Ovary (tissue), 9 donors: ENCODE results near the gene TEN1. TPM values are rescaled to one million over a fixed set of nuclear protein-coding genes. Genes with fewer than 3 reads are reported as not detected.

ENCODE experiments used
- DNase-seq, 5 donors: peaks; one replicate each; pipeline ENCODE4 v3.0.0-alpha.2; 2019 to 2020
- H3K27ac ChIP-seq, 2 donors: fragments of 200-600 bp; one replicate each; pipeline versions ENCODE4 v1.5.1 to v1.8.0; 2019 to 2022
- H3K27me3 ChIP-seq: fragments of 200-600 bp; one replicate; pipeline ENCODE4 v1.8.0; 2022
- H3K36me3 ChIP-seq: fragments of 200-600 bp; sonication (generic); one replicate; pipeline ENCODE4 v1.5.1; 2019
- H3K4me1 ChIP-seq: one replicate; pipeline ENCODE4 v1.8.1; 2013; ENCODE audit warnings: mild to moderate bottlenecking, moderate library complexity; ENCODE audit not compliant: insufficient read depth
- H3K4me3 ChIP-seq: fragments of 200-600 bp; sonication (generic); one replicate; pipeline ENCODE4 v1.5.1; 2017
- H3K9me3 ChIP-seq, 2 donors: fragments of 200-600 bp in 1 of 2; sonication (generic) in 1 of 2; one replicate each; pipeline versions ENCODE4 v1.5.1 to v1.8.1; 2013 to 2019; ENCODE audit warnings: mild to moderate bottlenecking in 1 of 2, moderate library complexity in 1 of 2
- EP300 ChIP-seq: sonication (generic); formaldehyde crosslinking; IDR thresholded peaks from one replicate; pipeline ENCODE4 v1.6.1; 2017; ENCODE audit warnings: antibody characterized with exemption
- POLR2A ChIP-seq: fragments of 450-650 bp; IDR thresholded peaks from one replicate; pipeline ENCODE4 v1.6.1; 2017; ENCODE audit warnings: antibody characterized with exemption, mild to moderate bottlenecking, moderate library complexity
- WGBS, 3 donors: extraction: QIAGEN DNeasy Blood & Tissue Kit in 1 of 3; methylation state at CpG; one replicate each; pipeline versions ENCODE4 v1.1.5 to v1.1.7; 2013 to 2017; 5-methylcytosine and 5-hydroxymethylcytosine counted together
- intact Hi-C, 4 donors: fragments of 100-400 bp; cut with DNase I; formaldehyde crosslinking; loops; one replicate each; pipeline versions ENCODE4 v1.11.0 to v1.15.1; 2022 to 2023
- polyA plus RNA-seq, 2 donors: library from polyadenylated mRNA; stranded (reverse); fragments of 200-250 nt in 1 of 2; fragments of 350-450 nt in 1 of 2; fragmentation: Illumina TruSeq in 1 of 2; extraction: RNeasy Lipid Tissue Mini Kit (QIAGEN cat#74804) in 1 of 2; gene quantifications; one replicate each; pipeline ENCODE4 v1.2.3, GENCODE V29; 2013 to 2014
- total RNA-seq, 7 donors: library from RNA; depleted of rRNA in 2 of 7; stranded (reverse); fragments of >200 nt in 2 of 7; fragmentation: NEBNext Ultra II Directional in 3 of 7; extraction: Animal tissue kit (Norgen Biotek cat#: 25700) in 3 of 7; gene quantifications; one replicate each; pipeline versions ENCODE4 v1.1.0 to v1.2.4, GENCODE V29; 2016 to 2023
- TF ChIP-seq, protein P1 (sequence below), 3 donors: fragments of 450-650 bp in 2 of 3; fragments of 200-600 bp in 1 of 3; IDR thresholded peaks; one replicate each; pipeline versions ENCODE4 v1.5.1 to v1.8.0; 2016 to 2022; ENCODE audit warnings: antibody characterized with exemption in 3 of 3, mild to moderate bottlenecking in 1 of 3
- donor health status: DM: no; HTN: no; CAD: no; lungs with moderate emphysema.
- donor health status: DM: no; HTN: no; CAD: no.
- donor health status: Bipolar disorder and iron deficiency.
- donor health status: DM: yes; HTN: yes; CAD: no.
- donor health status: DM: no; HTN: no; CAD: no.
- donor health status: DM: yes; HTN: yes; CAD: no.

The TEN1 gene
- total and polyA plus RNA-seq, 9 donors: 6.1 to 18.1 (median 10.5) TPM

DNA sequence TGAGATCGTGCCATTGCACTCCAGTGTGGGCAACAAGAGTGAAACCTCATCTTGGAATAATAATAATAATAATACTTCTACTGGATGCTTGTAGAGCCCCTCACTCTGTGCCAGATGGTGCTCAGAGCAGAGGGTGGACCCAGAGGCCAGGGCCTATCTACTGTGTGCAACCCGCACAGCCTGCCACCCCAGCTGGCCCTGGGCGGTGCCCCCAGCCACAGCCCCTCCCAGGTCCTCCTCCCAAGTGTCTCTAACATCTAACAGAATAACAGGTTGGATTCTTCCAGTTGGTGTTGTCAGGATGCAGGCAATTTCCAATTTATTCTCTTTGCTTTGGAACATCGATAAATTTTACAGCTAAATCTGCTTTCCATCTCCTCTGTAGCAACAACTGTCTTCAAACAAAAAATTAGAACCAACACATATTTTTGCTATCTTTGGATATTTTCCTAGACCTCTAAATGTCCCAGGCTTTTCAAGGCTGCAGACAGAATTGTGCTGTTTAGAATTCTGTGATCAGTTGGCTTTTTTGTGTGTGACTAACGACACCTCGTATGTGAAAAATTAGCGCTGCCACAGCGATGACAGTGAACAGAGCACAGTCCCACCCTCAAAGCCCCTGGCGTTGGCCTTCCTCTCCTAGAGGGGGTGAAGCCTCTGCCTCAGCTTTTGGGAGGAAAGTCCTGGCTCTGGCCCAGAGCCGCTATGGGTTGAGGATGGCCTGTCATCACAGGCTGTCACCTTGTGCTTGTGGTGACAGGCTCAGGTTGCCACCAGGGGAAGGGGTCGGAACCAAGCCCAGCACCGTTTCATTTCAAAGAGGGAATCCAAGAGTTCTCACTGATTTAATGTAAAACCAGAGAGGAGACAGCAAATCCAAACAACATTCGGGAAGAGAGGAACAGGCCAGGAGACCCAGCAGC is 55.6 kb downstream of the TEN1 start:
- intact Hi-C loops: no loop called here
- no peak overlapping the region for H3K4me3 ChIP-seq

DNA sequence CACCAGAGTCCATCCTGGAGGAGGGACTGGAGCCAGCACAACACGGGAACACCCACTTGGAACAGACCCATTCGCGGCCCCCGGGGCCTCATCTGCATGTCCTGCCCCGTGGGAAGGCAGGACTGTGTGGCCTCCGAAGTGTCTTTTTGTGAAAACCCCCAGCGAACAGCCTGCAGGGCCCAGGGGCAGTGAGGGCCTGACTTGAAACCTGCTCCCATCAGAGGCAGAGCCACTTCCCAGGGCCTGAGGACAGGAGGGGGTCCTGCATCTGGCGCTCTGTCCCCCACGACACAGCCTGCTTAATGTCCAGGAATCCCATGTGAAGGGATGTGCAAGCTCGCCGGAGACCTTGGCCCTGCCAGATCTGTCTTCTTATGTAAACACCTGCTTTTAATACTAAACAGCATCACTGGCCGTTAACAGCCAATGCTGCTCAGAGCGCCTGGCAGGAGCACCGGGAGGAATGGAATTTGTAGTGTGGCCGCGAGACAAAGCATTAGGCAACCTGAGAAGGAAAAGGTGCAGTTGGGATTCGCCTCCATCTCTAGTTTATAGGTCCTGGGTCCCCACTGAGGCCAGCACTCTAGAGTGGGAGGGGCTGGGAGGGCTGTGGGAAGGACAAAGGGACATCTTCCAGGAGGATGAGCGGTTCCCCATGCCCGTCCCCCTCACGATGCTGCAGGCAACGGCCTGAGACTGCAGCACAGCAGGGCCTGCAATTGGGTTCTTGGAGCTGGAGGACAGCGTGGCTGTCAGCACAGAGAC is 57.6 kb downstream of the TEN1 start:
- WGBS, 3 donors: 21 to 24% (median 21%) methylated on average over 20 to 22 of the region's 22 CpGs
- intact Hi-C loops: no loop called here
- no peak overlapping the region for H3K27ac ChIP-seq
- no peaks in the 10 kb centered on the region for H3K9me3 ChIP-seq
- peak in 3 of 5 donors; percentile 39 to 63 (median 56) for DNase-seq
- H3K4me1 ChIP-seq: peaks cover 12% of the 10 kb centered on the region
- no peak for TF ChIP-seq POLR2A
- TF ChIP-seq, protein P1, sequence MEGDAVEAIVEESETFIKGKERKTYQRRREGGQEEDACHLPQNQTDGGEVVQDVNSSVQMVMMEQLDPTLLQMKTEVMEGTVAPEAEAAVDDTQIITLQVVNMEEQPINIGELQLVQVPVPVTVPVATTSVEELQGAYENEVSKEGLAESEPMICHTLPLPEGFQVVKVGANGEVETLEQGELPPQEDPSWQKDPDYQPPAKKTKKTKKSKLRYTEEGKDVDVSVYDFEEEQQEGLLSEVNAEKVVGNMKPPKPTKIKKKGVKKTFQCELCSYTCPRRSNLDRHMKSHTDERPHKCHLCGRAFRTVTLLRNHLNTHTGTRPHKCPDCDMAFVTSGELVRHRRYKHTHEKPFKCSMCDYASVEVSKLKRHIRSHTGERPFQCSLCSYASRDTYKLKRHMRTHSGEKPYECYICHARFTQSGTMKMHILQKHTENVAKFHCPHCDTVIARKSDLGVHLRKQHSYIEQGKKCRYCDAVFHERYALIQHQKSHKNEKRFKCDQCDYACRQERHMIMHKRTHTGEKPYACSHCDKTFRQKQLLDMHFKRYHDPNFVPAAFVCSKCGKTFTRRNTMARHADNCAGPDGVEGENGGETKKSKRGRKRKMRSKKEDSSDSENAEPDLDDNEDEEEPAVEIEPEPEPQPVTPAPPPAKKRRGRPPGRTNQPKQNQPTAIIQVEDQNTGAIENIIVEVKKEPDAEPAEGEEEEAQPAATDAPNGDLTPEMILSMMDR (IDR thresholded peaks at IDR 0.05): no peak
- TF ChIP-seq EP300: no peak
- H3K27me3 ChIP-seq: no peaks in the 10 kb centered on the region
- H3K36me3 ChIP-seq: no peaks in the 10 kb centered on the region
- no peak overlapping the region for H3K4me3 ChIP-seq

More for the DNA sequence above, 55.6 kb downstream of the TEN1 start:
- peaks cover 12% of the 10 kb centered on the region for H3K4me1 ChIP-seq
- 28 to 36% (median 33%) methylated on average over 13 of the region's 13 CpGs for WGBS, 3 donors
- no peaks in the 10 kb centered on the region for H3K36me3 ChIP-seq
- TF ChIP-seq POLR2A (no peak), EP300 (no peak)
- TF ChIP-seq, protein P1 (IDR thresholded peaks at IDR 0.05): no peak
- no peak for DNase-seq
- H3K27me3 ChIP-seq: no peaks in the 10 kb centered on the region
- no peaks in the 10 kb centered on the region for H3K9me3 ChIP-seq
- H3K27ac ChIP-seq: peak overlapping the region in 1 of 2 donors; percentile 27

DNA sequence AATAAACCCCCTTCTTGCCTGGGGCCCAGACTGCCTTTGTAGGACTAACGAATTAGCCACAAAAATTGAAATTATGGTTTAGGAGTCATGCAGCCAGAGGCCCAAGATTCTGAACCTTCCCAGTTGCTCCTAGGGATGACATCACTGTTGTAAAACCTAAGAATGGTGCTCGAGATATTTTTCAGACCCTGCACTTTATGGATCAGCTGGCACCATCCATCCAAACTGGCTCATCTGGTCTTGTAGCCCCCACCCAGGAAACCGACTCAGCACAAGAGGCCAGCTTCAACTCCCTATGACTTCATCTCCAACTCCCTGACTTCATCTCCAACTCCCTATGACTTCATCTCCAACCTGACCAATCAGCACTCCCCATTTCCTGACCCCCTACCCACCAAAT is 59.0 kb downstream of the TEN1 start:
- H3K27me3 ChIP-seq: no peaks in the 10 kb centered on the region
- TF ChIP-seq POLR2A (no peak), EP300 (no peak)
- TF ChIP-seq, protein P1 (IDR thresholded peaks at IDR 0.05): no peak
- H3K4me3 ChIP-seq: no peak overlapping the region
- H3K36me3 ChIP-seq: no peaks in the 10 kb centered on the region
- peak in 1 of 5 donors; percentile 16 for DNase-seq
- intact Hi-C loops: no loop called here
- no peak overlapping the region for H3K27ac ChIP-seq
- H3K9me3 ChIP-seq: no peaks in the 10 kb centered on the region
- H3K4me1 ChIP-seq: peaks cover 12% of the 10 kb centered on the region
- 67 to 75% (median 69%) methylated on average over 3 of the region's 3 CpGs for WGBS, 3 donors

DNA sequence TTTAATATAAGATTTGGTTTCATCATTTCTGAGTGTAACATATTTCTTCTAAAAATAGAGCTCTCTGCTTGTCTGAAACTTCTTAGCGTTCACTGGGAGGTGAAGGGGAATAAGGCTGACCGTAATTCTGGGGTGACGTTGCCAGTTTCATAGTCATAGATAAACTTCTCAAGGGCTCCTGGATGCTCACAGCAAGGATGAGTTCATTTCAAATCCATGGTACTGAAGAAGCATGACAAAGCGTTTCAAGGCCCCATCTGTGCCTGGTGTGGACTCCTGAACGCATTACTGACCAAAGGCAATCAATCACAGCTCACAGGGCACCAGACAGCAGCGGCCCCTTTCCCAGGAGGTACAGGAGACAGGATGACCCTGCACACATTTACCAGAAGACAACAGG is 60.1 kb downstream of the TEN1 start:
- Histone ChIP-seq H3K27ac (no peak overlapping the region), H3K36me3 (no peaks in the 10 kb centered on the region), H3K4me3 (no peak overlapping the region), H3K4me1 (peaks cover 9% of the 10 kb centered on the region), H3K27me3 (no peaks in the 10 kb centered on the region), H3K9me3 (no peaks in the 10 kb centered on the region)
- no peak for TF ChIP-seq EP300
- TF ChIP-seq POLR2A: no peak
- TF ChIP-seq, protein P1 (IDR thresholded peaks at IDR 0.05): no peak
- peak in 1 of 5 donors; percentile 13 for DNase-seq
- intact Hi-C loops: no loop called here
- 64 to 67% (median 66%) methylated on average over 6 of the region's 6 CpGs for WGBS, 3 donors
